ENCODE data around the gene TMEM38B. TPM values are rescaled to one million over a fixed set of nuclear protein-coding genes. Genes with fewer than 3 reads are reported as not detected.

TMEM38B gene, protein sequence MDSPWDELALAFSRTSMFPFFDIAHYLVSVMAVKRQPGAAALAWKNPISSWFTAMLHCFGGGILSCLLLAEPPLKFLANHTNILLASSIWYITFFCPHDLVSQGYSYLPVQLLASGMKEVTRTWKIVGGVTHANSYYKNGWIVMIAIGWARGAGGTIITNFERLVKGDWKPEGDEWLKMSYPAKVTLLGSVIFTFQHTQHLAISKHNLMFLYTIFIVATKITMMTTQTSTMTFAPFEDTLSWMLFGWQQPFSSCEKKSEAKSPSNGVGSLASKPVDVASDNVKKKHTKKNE
- total RNA-seq, result 10 to 100 TPM; 38.4 to 80.9 (median 60.2) TPM

DNA sequence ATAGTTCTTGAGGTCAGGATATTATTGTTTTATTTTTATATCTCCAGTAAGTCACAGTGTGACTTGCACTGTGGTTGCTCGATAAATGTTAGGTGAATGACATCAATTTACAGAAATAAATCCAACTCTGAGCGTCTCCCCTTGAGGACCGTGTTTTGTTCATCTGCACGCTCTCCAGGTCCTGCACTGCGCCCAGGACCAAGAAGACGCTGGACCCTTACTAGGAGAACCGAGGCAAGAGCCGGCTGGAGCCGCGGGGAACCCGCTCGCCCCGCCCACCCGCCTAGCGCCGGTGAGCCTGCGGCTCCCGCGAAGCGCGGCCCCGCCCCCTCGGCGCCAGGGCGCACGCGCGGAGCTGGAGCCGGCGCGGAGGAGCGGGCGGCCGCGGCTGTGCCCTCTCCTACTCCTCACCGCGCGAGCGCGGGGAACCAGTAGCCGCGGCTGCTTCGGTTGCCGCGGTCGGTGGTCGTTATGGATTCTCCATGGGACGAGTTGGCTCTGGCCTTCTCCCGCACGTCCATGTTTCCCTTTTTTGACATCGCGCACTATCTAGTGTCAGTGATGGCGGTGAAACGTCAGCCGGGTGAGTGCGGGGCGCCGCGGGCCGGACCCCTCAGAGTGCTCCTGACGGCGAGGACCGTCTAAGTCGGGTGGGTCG lies at the start of gene TMEM38B:
Gene TMEM38B, plus strand, starts transcription at position 352 of the 658 bp plus-strand sequence. Its CDS starts 120 bp downstream, at position 472.
- intact Hi-C loops (cut with DNase I), result no loop called here
- 0 to 1% methylated on average over 17 to 32 of the region's 65 CpGs for WGBS, 2 donors

DNA sequence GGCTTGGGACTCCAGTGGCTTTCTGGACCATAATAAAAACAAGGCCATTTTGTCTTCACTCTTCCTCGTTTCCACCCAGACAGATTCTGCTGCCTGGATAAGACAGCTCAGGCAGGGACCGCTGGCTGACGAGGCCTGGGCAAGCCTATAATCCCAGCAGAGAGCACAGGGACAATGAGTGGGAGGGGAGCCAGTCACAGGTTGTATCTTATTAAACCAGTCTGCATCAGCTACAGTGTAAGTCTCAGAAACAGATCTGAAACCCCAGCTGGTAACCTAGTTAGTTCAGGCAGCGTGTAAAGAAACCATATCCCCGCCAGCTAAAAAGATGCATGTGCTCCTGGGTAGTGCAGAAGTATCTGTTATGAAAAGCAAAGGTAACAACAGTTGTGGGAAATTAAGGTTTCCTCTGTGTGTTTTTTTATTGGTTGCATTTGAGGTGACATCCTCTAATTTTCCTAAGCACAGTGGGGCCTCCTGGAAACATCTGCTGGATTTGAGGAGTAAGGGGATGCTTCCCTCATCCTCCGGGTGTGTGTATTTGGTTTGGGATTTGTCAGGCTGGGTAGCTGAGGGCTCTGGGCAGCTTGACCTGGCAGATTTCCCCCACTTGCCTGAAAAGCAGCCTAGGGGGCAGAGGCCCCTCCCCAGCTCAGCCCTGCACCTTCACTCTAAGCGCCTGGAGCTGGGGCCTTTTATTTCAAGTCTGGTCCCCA lies 47.3 kb upstream of the TMEM38B start:
- no peaks in the 10 kb centered on the region for H3K36me3 ChIP-seq
- WGBS, 2 donors, result 85 to 92% methylated on average over 7 of the region's 7 CpGs
- H3K4me1 ChIP-seq, result no peaks in the 10 kb centered on the region
- no peak overlapping the region for H3K4me3 ChIP-seq (replicated peaks in 1 of 3)
- H3K9me3 ChIP-seq, result no peaks in the 10 kb centered on the region
- H3K27me3 ChIP-seq, result no peaks in the 10 kb centered on the region
- intact Hi-C loops (cut with DNase I), result no loop called here
- no peak for DNase-seq
- TF ChIP-seq, protein P1, sequence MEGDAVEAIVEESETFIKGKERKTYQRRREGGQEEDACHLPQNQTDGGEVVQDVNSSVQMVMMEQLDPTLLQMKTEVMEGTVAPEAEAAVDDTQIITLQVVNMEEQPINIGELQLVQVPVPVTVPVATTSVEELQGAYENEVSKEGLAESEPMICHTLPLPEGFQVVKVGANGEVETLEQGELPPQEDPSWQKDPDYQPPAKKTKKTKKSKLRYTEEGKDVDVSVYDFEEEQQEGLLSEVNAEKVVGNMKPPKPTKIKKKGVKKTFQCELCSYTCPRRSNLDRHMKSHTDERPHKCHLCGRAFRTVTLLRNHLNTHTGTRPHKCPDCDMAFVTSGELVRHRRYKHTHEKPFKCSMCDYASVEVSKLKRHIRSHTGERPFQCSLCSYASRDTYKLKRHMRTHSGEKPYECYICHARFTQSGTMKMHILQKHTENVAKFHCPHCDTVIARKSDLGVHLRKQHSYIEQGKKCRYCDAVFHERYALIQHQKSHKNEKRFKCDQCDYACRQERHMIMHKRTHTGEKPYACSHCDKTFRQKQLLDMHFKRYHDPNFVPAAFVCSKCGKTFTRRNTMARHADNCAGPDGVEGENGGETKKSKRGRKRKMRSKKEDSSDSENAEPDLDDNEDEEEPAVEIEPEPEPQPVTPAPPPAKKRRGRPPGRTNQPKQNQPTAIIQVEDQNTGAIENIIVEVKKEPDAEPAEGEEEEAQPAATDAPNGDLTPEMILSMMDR (IDR thresholded peaks at IDR 0.05), result no peak
- TF ChIP-seq POLR2A (IDR thresholded peaks at IDR 0.05), result no peak
- H3K27ac ChIP-seq, result no peak overlapping the region

More for the DNA sequence above, at the start of gene TMEM38B:
- TF ChIP-seq, protein P1 (IDR thresholded peaks at IDR 0.05), result no peak
- TF ChIP-seq POLR2A (IDR thresholded peaks at IDR 0.05), result peak; percentile 49 to 93
- Histone ChIP-seq H3K9me3 (no peaks in the 10 kb centered on the region), H3K4me3 (replicated peaks in 1 of 3) (peak within 1 kb of the TSS; percentile 18 to 68 (median 39)), H3K36me3 (no peaks in the 10 kb centered on the region), H3K4me1 (peaks cover 6 to 30% of the 10 kb centered on the region in 2 donors), H3K27ac (peak within 1 kb of the TSS; percentile 37 to 82 (median 77)), H3K27me3 (no peaks in the 10 kb centered on the region)
- DNase-seq, result peak; percentile 86 to 90

DNA sequence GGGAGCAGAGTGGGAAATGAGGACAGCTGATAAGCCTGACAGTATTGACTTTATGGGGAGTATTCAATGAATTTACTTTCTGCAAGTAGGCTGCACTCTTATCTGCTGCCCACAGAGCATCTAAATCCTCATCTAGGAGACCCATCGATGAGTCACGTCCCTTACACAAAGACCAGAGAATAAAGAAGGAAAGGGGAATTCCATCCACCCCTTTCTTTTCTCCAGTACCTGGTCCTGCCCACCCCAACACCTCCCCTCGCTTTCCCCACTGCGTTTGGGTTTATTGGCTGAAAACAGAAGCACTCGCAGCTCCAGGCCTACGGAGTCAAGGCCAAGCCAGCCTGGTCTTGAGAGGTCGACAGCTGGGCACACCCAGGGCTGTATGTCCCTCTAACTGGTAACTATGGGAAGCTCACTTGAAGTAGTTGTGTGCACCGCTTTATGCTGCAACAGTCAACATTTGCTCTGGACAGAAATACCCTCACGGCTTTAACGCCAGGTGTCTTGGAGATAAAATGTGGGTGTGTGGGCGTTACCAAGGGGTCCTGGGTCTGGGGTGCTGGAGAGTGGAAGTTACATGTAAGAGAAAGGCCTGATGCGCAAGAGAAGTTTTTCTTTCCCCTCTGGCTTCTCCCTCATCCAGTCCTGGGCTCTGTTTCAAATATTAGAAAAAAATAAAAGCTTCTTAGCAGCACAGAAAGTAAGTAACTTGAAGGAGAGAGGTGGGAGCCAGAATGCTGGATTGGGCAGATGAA lies 46.6 kb upstream of the TMEM38B start:
- Histone ChIP-seq H3K27ac (no peak overlapping the region), H3K27me3 (no peaks in the 10 kb centered on the region), H3K36me3 (no peaks in the 10 kb centered on the region), H3K4me1 (no peaks in the 10 kb centered on the region), H3K4me3 (replicated peaks in 1 of 3) (no peak overlapping the region), H3K9me3 (no peaks in the 10 kb centered on the region)
- 77% methylated on average over 12 of the region's 12 CpGs for WGBS, 2 donors
- intact Hi-C loops (cut with DNase I), result no loop called here
- TF ChIP-seq POLR2A (IDR thresholded peaks at IDR 0.05), result no peak
- TF ChIP-seq, protein P1 (IDR thresholded peaks at IDR 0.05), result no peak
- DNase-seq, result no peak

DNA sequence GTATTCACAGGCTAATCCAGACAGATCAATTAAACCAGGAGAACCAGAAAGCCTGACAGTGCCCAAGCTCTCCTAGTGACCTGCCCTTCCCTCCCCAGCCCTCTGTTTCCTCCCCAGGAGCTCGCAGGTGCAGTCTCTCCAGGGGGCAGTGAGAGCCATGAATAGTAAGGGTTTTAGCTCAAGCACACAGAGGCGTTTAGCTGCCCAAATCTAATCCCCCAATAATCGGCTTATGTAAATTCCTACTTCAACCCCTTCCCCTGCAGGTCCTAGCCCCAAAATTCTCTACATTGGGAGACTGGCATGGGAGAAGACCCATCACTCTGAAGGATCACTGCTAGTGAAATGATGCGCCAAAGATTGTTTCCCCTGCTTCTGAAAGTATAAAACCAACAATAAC lies 42.5 kb upstream of the TMEM38B start:
- Histone ChIP-seq H3K4me1 (no peaks in the 10 kb centered on the region), H3K36me3 (no peaks in the 10 kb centered on the region), H3K9me3 (no peaks in the 10 kb centered on the region), H3K4me3 (replicated peaks in 1 of 3) (no peak overlapping the region), H3K27me3 (no peaks in the 10 kb centered on the region), H3K27ac (no peak overlapping the region)
- intact Hi-C loops (cut with DNase I), result no loop called here
- TF ChIP-seq, protein P1 (IDR thresholded peaks at IDR 0.05), result no peak
- no peak for TF ChIP-seq POLR2A (IDR thresholded peaks at IDR 0.05)
- WGBS, 2 donors, result 65 to 67% methylated on average over 4 of the region's 4 CpGs
- no peak for DNase-seq

Measured in thyroid gland (tissue), 4 donors.